Measurements from ENCODE around the gene RIOK1. TPM values are rescaled to one million over a fixed set of nuclear protein-coding genes. Genes with fewer than 3 reads are reported as not detected.

The RIOK1 gene
- total and polyA plus RNA-seq, 9 of the 15 experiments (the other 6 are each of a cell fraction or from before 2014, with no cell fraction given) = 24.9 to 101 (median 52.2) TPM

- TF ChIP-seq CREB3L1 (IDR thresholded peaks at IDR 0.05; ENCODE audit: borderline replicate concordance, low read depth) (peak; percentile 69), ZNF239 (CRISPR knock-in tag; IDR thresholded peaks at IDR 0.05) (no peak), TRIM28 (IDR thresholded peaks at IDR 0.05) (peak; percentile 52; the same call in 1 of the 2 replicates), PML (IDR thresholded peaks at IDR 0.05; ENCODE audit: low read length) (peak; percentile 88), ZNF133 (CRISPR knock-in tag; IDR thresholded peaks at IDR 0.05) (no peak), TARDBP (IDR thresholded peaks at IDR 0.05) (peak; percentile 65; the same call in 1 of the 2 replicates), ATF3 (IDR thresholded peaks at IDR 0.05) (no peak), ATF3 (CRISPR knock-in tag; conservative IDR thresholded peaks at IDR 0.05) (0 out of 2 replicates have a peak, but pooled peaks have one; percentile 38), ZNF830 (CRISPR knock-in tag; IDR thresholded peaks at IDR 0.05) (no peak), NFYB (IDR thresholded peaks at IDR 0.05; ENCODE audit: extremely low read depth, insufficient read length) (no peak), CTCFL (IDR thresholded peaks at IDR 0.05; ENCODE audit: borderline replicate concordance, insufficient read depth, low read depth, low read length, poor library complexity, severe bottlenecking) (no peak), HMGXB4 (CRISPR knock-in tag; IDR thresholded peaks at IDR 0.05) (peak; percentile 83; the same call in 1 of the 2 replicates), SNAPC5 (CRISPR knock-in tag; IDR thresholded peaks at IDR 0.05) (no peak), FOSL1 (tag; conservative IDR thresholded peaks at IDR 0.05) (0 out of 2 replicates have a peak, but pooled peaks have one; percentile 25), SMAD3 (CRISPR knock-in tag; conservative IDR thresholded peaks at IDR 0.05) (no peak), HDAC3 (IDR thresholded peaks at IDR 0.05; ENCODE audit: borderline replicate concordance, partially characterized antibody) (no peak)
These were observed at the start of gene RIOK1, which contains the start of gene CAGE1 (continued) for GRCh38 chr6:7389451-7390225.

Data from K562 (cell line).